ENCODE data around the gene CLCN1. TPM values are rescaled to one million over a fixed set of nuclear protein-coding genes. Genes with fewer than 3 reads are reported as not detected.
"Not testable (repeated sequence)": the region's sequence is repeated elsewhere in the genome, so short reads cannot be mapped to it uniquely, and the experiment has no call there.

CLCN1 gene
- total and polyA plus RNA-seq, 4 donors, result 0.06 to 0.68 (median 0.28) TPM; not detected in 1

DNA sequence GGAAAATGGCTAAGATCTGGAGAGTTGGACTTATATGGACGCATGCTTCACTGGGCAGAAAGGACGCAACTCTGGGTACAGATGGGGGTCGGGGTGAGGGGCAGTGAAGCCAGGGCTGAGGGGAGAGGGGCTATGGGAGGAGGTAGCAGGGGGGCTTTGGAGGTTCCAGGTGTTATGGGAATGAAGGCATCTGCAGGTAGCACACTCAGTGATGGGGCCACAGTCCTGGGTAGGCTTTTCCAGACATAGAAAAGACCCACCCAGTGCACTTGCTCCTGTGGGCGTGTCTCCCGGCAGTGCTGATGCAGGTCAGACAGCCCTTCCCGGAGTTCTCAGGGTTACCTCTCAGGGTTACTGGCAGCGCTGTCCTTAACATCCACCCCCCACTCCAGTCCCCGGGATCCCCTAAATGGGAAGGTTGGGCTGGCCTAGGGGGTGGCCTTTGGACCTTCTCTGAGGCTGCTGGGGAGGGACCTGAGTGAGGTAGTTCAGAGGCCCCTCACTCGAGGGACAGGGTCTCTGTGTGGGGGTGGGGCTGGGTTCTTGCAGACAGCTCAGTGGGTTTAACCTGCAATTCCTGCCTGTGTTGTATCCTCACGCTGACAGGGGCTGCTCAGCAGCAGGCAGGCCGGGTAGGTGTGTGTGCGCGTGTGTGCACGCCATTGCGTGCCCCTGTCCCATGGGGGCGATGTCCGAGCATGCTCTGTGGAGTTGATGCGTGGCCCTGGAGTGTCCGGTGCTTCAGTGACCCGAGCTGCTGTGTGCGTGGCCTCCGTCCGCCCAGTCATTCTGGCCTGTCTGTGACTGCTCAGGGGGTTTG lies 71.5 kb downstream of the CLCN1 start:
- no peak overlapping the region for H3K4me3 ChIP-seq (ENCODE audit: low read depth, low read length)
- no peak overlapping the region for H3K27ac ChIP-seq (ENCODE audit: low read depth, low read length)
- H3K36me3 ChIP-seq (ENCODE audit: control insufficient read depth, insufficient read depth, low read length), result peaks cover 91% of the 10 kb centered on the region
- no peak for DNase-seq (ENCODE audit: low read depth in 4 of 6, low spot score in 6 of 6)
- WGBS (ENCODE audit: insufficient coverage), result 84% methylated on average over 18 of the region's 23 CpGs
- H3K27me3 ChIP-seq (ENCODE audit: control insufficient read depth, insufficient read depth, low read length), result no peaks in the 10 kb centered on the region
- H3K9me3 ChIP-seq (ENCODE audit: control insufficient read depth, insufficient read depth, low read length), result no peaks in the 10 kb centered on the region
- peaks cover 56% of the 10 kb centered on the region for H3K4me1 ChIP-seq (ENCODE audit: control insufficient read depth, insufficient read depth, low read length)

DNA sequence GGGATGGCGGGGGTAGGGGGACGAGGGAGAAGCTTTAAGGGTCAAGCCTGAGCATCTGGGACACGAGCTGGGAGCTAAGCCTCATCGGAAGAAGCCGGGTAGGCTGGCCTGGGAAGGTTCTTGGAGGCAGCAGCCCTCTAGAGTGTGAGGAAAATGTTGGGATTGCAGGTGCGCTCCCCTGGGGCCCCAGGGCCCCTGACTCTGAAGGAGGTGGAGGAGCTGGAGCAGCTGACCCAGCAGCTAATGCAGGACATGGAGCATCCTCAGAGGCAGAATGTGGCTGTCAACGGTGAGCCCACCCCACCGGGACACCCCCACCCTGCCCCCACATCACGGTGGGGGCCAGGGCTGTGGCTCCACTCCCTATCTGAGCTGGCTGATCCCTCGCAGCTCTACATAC lies 72.1 kb downstream of the CLCN1 start:
- Histone ChIP-seq H3K27ac (ENCODE audit: low read depth, low read length) (no peak overlapping the region), H3K4me1 (ENCODE audit: control insufficient read depth, insufficient read depth, low read length) (peaks cover 49% of the 10 kb centered on the region)
- 95% methylated on average over 6 of the region's 10 CpGs for WGBS (ENCODE audit: insufficient coverage)

DNA sequence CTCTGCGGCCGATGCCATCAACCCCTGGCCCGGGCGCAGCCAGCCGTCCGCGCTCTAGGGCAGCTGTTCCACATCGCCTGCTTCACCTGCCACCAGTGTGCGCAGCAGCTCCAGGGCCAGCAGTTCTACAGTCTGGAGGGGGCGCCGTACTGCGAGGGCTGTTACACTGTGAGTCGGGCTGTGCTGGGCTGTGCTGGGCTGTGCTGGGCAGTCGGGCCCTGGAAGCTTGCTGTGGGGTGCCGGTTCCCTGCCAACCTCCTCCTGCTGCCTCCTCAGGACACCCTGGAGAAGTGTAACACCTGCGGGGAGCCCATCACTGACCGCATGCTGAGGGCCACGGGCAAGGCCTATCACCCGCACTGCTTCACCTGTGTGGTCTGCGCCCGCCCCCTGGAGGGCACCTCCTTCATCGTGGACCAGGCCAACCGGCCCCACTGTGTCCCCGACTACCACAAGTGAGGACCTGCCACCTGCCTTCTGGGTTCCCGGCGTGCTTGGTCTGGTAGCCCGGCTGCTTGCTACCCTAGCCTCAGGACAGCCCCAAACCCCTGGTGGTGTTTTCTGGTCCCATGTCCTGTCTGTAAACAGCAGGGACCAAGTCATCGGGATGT lies 72.7 kb downstream of the CLCN1 start:
- Histone ChIP-seq H3K27me3 (ENCODE audit: control insufficient read depth, insufficient read depth, low read length) (no peaks in the 10 kb centered on the region), H3K27ac (ENCODE audit: low read depth, low read length) (no peak overlapping the region), H3K4me1 (ENCODE audit: control insufficient read depth, insufficient read depth, low read length) (peaks cover 43% of the 10 kb centered on the region), H3K36me3 (ENCODE audit: control insufficient read depth, insufficient read depth, low read length) (peaks cover 88% of the 10 kb centered on the region), H3K4me3 (ENCODE audit: low read depth, low read length) (no peak overlapping the region), H3K9me3 (ENCODE audit: control insufficient read depth, insufficient read depth, low read length) (no peaks in the 10 kb centered on the region)
- DNase-seq (ENCODE audit: low read depth in 4 of 6, low spot score in 6 of 6), result no peak
- WGBS (ENCODE audit: insufficient coverage), result 91% methylated on average over 28 of the region's 28 CpGs

More for the DNA sequence above, 72.1 kb downstream of the CLCN1 start:
- Histone ChIP-seq H3K9me3 (ENCODE audit: control insufficient read depth, insufficient read depth, low read length) (no peaks in the 10 kb centered on the region), H3K27me3 (ENCODE audit: control insufficient read depth, insufficient read depth, low read length) (no peaks in the 10 kb centered on the region), H3K36me3 (ENCODE audit: control insufficient read depth, insufficient read depth, low read length) (peaks cover 90% of the 10 kb centered on the region), H3K4me3 (ENCODE audit: low read depth, low read length) (no peak overlapping the region)
- DNase-seq (ENCODE audit: low read depth in 4 of 6, low spot score in 6 of 6), result no peak

DNA sequence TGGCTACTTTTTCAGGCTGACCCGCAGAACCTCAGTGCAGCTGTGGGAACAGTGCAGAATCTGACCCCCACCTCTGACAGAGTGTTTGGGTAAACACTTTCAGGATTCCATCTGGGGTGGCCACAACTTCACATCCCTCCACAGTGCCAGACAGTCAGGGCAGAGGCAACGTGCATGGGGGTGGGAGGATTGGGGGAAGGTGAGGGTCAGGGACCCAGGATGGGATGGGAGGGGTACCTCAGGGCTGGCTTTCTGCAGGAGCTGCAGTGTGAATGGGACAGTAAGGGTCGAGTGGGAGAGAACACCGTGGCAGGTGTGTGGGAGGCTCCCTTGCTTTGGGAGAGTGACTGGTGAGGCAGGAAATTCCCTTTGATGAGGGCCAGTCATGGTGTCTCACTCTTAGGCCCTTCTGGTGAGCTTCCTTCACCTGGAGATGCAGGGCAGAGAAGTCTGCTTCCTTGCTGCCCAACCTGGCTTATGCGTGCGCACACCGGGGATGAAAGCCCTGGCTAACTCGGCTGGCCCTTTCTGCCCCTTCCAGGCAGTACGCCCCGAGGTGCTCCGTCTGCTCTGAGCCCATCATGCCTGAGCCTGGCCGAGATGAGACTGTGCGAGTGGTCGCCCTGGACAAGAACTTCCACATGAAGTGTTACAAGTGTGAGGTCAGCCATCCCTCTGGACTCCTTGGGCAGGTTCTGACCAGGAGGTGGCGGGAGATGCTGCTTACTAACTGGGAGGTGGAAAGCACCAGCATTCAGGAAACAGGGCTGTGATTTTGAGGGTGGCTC lies 73.6 kb downstream of the CLCN1 start:
- no peaks in the 10 kb centered on the region for H3K27me3 ChIP-seq (ENCODE audit: control insufficient read depth, insufficient read depth, low read length)
- no peak for DNase-seq (ENCODE audit: low read depth in 4 of 6, low spot score in 6 of 6)
- no peak overlapping the region for H3K27ac ChIP-seq (ENCODE audit: low read depth, low read length)
- H3K9me3 ChIP-seq (ENCODE audit: control insufficient read depth, insufficient read depth, low read length), result no peaks in the 10 kb centered on the region
- no peak overlapping the region for H3K4me3 ChIP-seq (ENCODE audit: low read depth, low read length)
- 93% methylated on average over 14 of the region's 15 CpGs for WGBS (ENCODE audit: insufficient coverage)
- peaks cover 36% of the 10 kb centered on the region for H3K4me1 ChIP-seq (ENCODE audit: control insufficient read depth, insufficient read depth, low read length)
- H3K36me3 ChIP-seq (ENCODE audit: control insufficient read depth, insufficient read depth, low read length), result peaks cover 85% of the 10 kb centered on the region

DNA sequence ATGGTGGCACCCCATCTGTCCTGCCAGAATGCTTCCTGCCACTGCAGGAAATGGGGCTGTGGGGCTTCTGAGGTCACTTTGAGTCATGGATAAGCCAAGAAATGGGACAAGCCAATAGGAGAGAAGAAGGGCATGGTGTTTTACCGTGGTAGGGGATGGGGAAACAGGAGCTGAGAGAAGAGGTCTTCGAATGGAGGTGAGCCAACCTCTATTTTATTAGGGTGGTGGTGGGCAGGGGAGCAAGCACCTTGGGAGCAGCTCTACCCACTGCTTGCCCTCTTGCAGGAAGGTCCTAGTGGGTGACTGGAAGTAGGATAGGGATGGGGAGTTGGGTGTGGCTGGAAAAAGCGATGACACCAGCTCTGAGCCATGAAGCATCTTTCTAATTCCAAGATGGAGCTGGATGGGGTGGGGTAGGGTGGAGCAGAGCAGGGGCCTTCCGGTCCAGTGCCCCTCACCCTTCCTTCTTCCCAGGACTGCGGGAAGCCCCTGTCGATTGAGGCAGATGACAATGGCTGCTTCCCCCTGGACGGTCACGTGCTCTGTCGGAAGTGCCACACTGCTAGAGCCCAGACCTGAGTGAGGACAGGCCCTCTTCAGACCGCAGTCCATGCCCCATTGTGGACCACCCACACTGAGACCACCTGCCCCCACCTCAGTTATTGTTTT lies 74.3 kb downstream of the CLCN1 start:
- Histone ChIP-seq H3K36me3 (ENCODE audit: control insufficient read depth, insufficient read depth, low read length) (peaks cover 81% of the 10 kb centered on the region), H3K27me3 (ENCODE audit: control insufficient read depth, insufficient read depth, low read length) (no peaks in the 10 kb centered on the region), H3K4me1 (ENCODE audit: control insufficient read depth, insufficient read depth, low read length) (peaks cover 35% of the 10 kb centered on the region), H3K4me3 (ENCODE audit: low read depth, low read length) (no peak overlapping the region), H3K9me3 (ENCODE audit: control insufficient read depth, insufficient read depth, low read length) (no peaks in the 10 kb centered on the region), H3K27ac (ENCODE audit: low read depth, low read length) (no peak overlapping the region)
- DNase-seq (ENCODE audit: low read depth in 4 of 6, low spot score in 6 of 6), result no peak
- WGBS (ENCODE audit: insufficient coverage), result 76% methylated on average over 8 of the region's 10 CpGs

DNA sequence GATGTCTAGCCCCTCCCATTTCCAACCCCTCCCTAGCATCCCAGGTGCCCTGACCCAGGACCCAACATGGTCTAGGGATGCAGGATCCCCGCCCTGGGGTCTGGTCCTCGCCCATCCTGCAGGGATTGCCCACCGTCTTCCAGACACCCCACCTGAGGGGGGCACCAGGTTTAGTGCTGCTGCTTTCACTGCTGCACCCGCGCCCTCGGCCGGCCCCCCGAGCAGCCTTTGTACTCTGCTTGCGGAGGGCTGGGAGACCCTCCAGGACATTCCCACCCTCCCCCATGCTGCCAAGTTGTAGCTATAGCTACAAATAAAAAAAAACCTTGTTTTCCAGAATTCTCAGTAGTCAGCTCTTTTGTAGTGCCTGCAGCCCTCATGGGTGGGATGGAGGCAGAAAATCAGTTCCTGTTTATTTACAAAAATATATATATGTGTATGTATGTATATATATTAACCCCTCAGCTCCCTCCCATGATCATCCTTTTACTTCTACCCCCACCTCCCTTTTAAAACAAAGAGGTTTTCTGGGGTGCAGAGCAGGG lies 74.9 kb downstream of the CLCN1 start:
- DNase-seq (ENCODE audit: low read depth in 4 of 6, low spot score in 6 of 6), result no peak
- no peak overlapping the region for H3K4me3 ChIP-seq (ENCODE audit: low read depth, low read length)
- no peak overlapping the region for H3K27ac ChIP-seq (ENCODE audit: low read depth, low read length)
- peaks cover 37% of the 10 kb centered on the region for H3K4me1 ChIP-seq (ENCODE audit: control insufficient read depth, insufficient read depth, low read length)
- H3K36me3 ChIP-seq (ENCODE audit: control insufficient read depth, insufficient read depth, low read length), result peaks cover 77% of the 10 kb centered on the region
- H3K27me3 ChIP-seq (ENCODE audit: control insufficient read depth, insufficient read depth, low read length), result no peaks in the 10 kb centered on the region
- 60% methylated on average over 8 of the region's 9 CpGs for WGBS (ENCODE audit: insufficient coverage)
- no peaks in the 10 kb centered on the region for H3K9me3 ChIP-seq (ENCODE audit: control insufficient read depth, insufficient read depth, low read length)

DNA sequence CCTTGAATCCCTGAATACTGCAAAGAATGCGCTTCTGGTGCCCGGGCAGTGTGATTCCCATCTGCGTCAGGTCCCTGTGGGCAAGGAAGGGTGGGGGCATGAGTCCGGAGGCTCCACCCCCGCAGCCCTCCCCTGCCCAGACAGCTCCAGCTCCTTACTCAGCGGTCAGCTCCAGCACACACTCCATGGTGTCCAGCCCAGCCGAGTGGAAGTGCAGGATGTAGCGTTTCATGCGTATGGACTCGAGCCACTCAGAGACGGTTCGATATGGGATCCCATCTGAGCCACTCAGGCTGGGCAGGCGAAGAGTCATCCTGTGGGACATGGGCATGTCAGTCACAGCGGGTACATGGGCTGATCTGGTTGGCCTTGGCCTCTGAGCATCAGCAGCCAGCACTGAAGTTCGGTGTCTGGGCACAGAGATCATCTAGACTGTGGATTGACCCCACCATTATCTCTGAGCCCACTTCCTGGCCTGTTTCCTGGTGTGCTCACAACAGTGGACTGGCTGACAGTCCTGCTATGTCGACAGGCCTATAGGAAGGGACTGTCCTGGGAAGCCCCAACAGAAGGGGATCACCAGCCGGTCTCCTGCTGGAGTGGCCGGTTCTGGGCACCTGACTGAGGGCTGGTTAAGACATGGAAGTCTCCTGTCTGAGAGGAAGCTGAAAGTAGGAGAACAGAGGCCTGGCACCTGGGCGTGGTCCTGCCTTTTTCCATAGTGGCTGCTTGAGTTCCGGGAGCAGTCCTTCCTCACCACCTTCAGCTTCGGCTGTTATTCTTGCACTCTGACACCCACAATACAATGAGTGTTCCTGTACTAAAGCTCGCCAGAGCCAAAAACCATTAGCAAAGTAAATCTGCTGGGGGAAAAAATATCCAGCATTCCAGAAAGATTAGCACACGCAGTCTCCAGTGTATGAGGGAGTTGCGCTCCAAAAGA lies 75.8 kb downstream of the CLCN1 start:
- H3K4me3 ChIP-seq (ENCODE audit: low read depth, low read length), result no peak overlapping the region
- H3K36me3 ChIP-seq (ENCODE audit: control insufficient read depth, insufficient read depth, low read length), result peaks cover 73% of the 10 kb centered on the region
- peak overlapping the region; percentile 61 for H3K27ac ChIP-seq (ENCODE audit: low read depth, low read length)
- peak in 1 of 6 donors; percentile 41 for DNase-seq (ENCODE audit: low read depth in 4 of 6, low spot score in 6 of 6)
- no peaks in the 10 kb centered on the region for H3K9me3 ChIP-seq (ENCODE audit: control insufficient read depth, insufficient read depth, low read length)
- WGBS (ENCODE audit: insufficient coverage), result 85% methylated on average over 18 of the region's 24 CpGs
- no peaks in the 10 kb centered on the region for H3K27me3 ChIP-seq (ENCODE audit: control insufficient read depth, insufficient read depth, low read length)
- H3K4me1 ChIP-seq (ENCODE audit: control insufficient read depth, insufficient read depth, low read length), result peaks cover 28% of the 10 kb centered on the region

DNA sequence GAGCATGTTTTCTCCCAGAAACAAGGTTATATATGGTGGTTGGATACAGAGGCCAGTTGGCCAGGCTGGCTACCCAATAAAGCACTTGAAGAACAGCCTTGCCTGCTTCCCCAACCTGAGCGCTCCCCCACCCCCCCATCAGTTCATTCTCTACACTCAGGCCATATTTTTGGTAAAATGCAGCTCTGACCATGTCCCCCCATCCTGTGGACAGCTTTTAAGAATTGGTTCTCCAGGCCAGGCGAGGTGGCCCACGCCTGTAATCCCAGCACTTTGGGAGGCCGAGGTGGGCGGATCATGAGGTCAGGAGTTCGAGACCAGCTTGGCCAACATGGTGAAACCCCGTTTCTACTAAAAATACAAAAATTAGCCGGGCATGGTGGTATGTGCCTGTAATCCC lies 76.5 kb downstream of the CLCN1 start:
- WGBS (ENCODE audit: insufficient coverage), result 100% methylated on average over 2 of the region's 8 CpGs
- not testable (repeated sequence) for H3K4me3 ChIP-seq (ENCODE audit: low read depth, low read length); H3K27me3 ChIP-seq (ENCODE audit: control insufficient read depth, insufficient read depth, low read length); H3K27ac ChIP-seq (ENCODE audit: low read depth, low read length); H3K9me3 ChIP-seq (ENCODE audit: control insufficient read depth, insufficient read depth, low read length); DNase-seq (ENCODE audit: low read depth in 4 of 6, low spot score in 6 of 6)
- H3K36me3 ChIP-seq (ENCODE audit: control insufficient read depth, insufficient read depth, low read length), result peaks cover 70% of the 10 kb centered on the region
- H3K4me1 ChIP-seq (ENCODE audit: control insufficient read depth, insufficient read depth, low read length), result peaks cover 24% of the 10 kb centered on the region

Measured in spinal cord (tissue), 10 donors.